Smooth muscle cell (in vitro differentiated cells): ENCODE measurements around the gene TMEM89. TPM values are rescaled to one million over a fixed set of nuclear protein-coding genes. Genes with fewer than 3 reads are reported as not detected.

Experiments
- DNase-seq: peaks from one replicate; lab custom pipeline; 2025; ENCODE audit not compliant: unreplicated experiment; lab: John Stamatoyannopoulos, UW
- H2AFZ ChIP-seq: fragments of 200-600 bp; sonication (generic); 2 replicates; pipeline ENCODE4 v1.6.0; 2016; ENCODE audit warnings: antibody characterized with exemption, low read depth, mild to moderate bottlenecking
- H3F3A ChIP-seq: fragments of 200-600 bp; sonication (generic); 2 replicates; pipeline ENCODE4 v1.6.0; 2017; ENCODE audit warnings: antibody characterized with exemption, low read depth
- H3K27ac ChIP-seq: fragments of 200-600 bp; sonication (generic); 2 replicates; pipeline ENCODE4 v1.5.1; 2016; ENCODE audit warnings: low read depth, mild to moderate bottlenecking
- H3K27me3 ChIP-seq: fragments of 200-600 bp; sonication (generic); 2 replicates; pipeline ENCODE4 v1.6.1; 2016; ENCODE audit warnings: low read depth, mild to moderate bottlenecking
- H3K36me3 ChIP-seq: fragments of 200-600 bp; sonication (generic); 2 replicates; pipeline ENCODE4 v1.5.1; 2016; ENCODE audit warnings: low read depth
- H3K4me1 ChIP-seq: fragments of 200-600 bp; sonication (generic); 2 replicates; pipeline ENCODE4 v1.5.1; 2016; ENCODE audit warnings: low read depth
- H3K4me2 ChIP-seq: fragments of 200-600 bp; sonication (generic); 2 replicates; pipeline ENCODE4 v1.6.0; 2016; ENCODE audit warnings: mild to moderate bottlenecking
- H3K4me3 ChIP-seq: fragments of 200-600 bp; sonication (generic); 2 replicates; pipeline ENCODE4 v1.5.1; 2016; ENCODE audit warnings: mild to moderate bottlenecking
- H3K79me2 ChIP-seq: fragments of 200-600 bp; sonication (generic); 2 replicates; pipeline ENCODE4 v1.6.0; 2016; ENCODE audit warnings: low read depth, mild to moderate bottlenecking
- H3K9ac ChIP-seq: fragments of 200-600 bp; sonication (generic); 2 replicates; pipeline ENCODE4 v1.6.0; 2016; ENCODE audit warnings: low read depth
- H3K9me3 ChIP-seq: fragments of 200-600 bp; sonication (generic); replicated peaks from 2 replicates; pipeline ENCODE4 v1.5.1; 2016; ENCODE audit warnings: low read depth
- H4K20me1 ChIP-seq: fragments of 200-600 bp; sonication (generic); 2 replicates; pipeline ENCODE4 v1.6.0; 2016; ENCODE audit warnings: low read depth
- WGBS: methylation state at CpG from one replicate; pipeline ENCODE4 v1.1.7; 2016; ENCODE audit warnings: low lambda C conversion rate; 5-methylcytosine and 5-hydroxymethylcytosine counted together
- polyA plus RNA-seq: library from polyadenylated mRNA; unstranded; fragments of >200 nt; fragmentation: Nextera tagmentation; extraction: Ambion mirVana; gene quantifications from 2 replicates; pipeline ENCODE4 v1.2.1, GENCODE V29; 2016
- total RNA-seq: library from RNA; depleted of rRNA; stranded (reverse); fragments of >200 nt; gene quantifications from 2 replicates; pipeline ENCODE4 v1.2.3, GENCODE V29; 2014
- TF ChIP-seq, protein P1 (sequence below): fragments of 200-600 bp; sonication (generic); IDR thresholded peaks from 2 replicates; pipeline ENCODE4 v1.5.1; 2017; ENCODE audit warnings: borderline replicate concordance, mild to moderate bottlenecking, antibody characterized with exemption; ENCODE audit not compliant: insufficient read depth, poor library complexity, severe bottlenecking

The TMEM89 gene
- total and polyA plus RNA-seq, 2 experiments from 2014 or later, result 0.25 TPM; not detected in 1

DNA sequence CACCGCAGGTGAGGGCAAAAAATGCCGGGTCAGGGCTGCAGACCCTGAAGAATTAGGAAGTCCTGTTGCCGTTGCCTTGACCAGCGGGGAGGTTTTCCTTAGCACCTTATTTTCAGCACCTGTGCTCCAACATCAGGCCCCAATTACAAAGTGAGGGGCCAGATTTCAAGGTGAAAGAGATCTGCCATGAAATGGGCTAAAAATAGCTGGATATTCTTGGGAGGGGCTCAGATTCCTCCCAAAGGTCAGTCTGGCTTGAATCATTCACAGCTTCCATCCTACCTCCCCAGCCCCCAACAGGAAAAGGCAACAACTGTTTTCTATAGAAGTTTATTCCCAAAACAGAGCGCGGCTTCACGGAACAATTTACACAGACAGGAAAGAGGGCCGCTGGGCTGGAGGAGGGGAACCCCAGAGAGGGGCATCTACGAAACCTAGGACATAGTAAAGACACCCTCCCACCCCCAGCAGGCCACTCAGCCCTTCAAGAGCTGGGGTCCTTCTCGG, 14.6 kb upstream of the TMEM89 start:
- no peak for DNase-seq
- Histone ChIP-seq H3K27me3 (no peaks in the 10 kb centered on the region), H3K4me2 (peak overlapping the region; percentile 94), H3K4me1 (peaks cover 8% of the 10 kb centered on the region), H3K9ac (peak overlapping the region; percentile 18), H3K4me3 (peak overlapping the region; percentile 81), H3K36me3 (no peaks in the 10 kb centered on the region), H3K79me2 (peaks cover 6% of the 10 kb centered on the region), H3K27ac (no peak overlapping the region), H3F3A (no peaks in the 10 kb centered on the region), H4K20me1 (peaks cover 24% of the 10 kb centered on the region), H2AFZ (peak overlapping the region; percentile 12), H3K9me3 (no peaks in the 10 kb centered on the region)
- WGBS, result 17% methylated on average over 10 of the region's 10 CpGs
- TF ChIP-seq, protein P1, sequence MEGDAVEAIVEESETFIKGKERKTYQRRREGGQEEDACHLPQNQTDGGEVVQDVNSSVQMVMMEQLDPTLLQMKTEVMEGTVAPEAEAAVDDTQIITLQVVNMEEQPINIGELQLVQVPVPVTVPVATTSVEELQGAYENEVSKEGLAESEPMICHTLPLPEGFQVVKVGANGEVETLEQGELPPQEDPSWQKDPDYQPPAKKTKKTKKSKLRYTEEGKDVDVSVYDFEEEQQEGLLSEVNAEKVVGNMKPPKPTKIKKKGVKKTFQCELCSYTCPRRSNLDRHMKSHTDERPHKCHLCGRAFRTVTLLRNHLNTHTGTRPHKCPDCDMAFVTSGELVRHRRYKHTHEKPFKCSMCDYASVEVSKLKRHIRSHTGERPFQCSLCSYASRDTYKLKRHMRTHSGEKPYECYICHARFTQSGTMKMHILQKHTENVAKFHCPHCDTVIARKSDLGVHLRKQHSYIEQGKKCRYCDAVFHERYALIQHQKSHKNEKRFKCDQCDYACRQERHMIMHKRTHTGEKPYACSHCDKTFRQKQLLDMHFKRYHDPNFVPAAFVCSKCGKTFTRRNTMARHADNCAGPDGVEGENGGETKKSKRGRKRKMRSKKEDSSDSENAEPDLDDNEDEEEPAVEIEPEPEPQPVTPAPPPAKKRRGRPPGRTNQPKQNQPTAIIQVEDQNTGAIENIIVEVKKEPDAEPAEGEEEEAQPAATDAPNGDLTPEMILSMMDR, result no peak

DNA sequence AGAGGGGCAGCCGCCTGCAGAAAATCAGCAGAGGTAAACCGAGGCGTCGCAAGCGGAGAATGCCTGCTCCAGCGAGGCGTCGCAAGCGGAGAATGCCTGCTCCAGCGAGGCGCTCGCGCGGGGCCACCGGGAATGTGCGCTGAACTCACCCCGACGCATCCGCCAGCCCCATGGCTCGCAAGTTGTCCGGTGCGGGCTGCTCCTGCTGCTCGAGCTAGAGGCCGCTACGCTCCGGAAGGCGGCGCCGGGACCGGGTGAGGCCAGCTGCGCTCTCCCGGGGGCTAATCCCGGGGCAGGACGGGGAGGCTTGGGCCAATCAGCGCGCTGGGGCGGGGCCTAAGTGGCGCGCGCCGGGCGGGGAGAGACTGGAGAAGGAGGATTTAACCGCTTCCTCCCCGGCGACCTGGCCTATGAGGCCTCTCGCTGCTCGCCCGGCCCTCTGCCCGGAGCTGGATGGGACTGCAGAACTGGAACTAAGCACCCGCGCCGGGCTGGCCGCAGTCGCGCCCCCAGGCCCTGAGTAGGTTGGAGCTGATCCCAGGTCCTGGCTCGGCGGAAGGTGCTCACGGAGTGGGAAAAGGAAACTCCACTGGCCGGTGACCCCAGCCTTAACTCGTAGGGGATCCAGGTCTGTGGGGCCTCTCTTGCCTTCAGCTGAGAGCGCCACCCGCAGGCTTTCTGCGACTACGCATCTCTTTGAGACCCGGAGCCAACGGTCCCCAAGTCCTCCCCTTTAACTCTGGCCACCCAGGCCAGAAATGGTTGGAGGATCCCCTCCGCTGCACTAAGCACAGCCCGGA, 13.9 kb upstream of the TMEM89 start, which contains the start of gene SLC26A6:
Gene SLC26A6 (minus strand): TSS at position 240 of the 800 bp plus-strand sequence. CDS start 68 bp downstream, at position 172.
- Histone ChIP-seq H3K9ac (peak within 1 kb of the TSS; percentile 65), H3K79me2 (peaks cover 6% of the 10 kb centered on the region), H3K4me2 (peak within 1 kb of the TSS; percentile 94), H4K20me1 (peaks cover 24% of the 10 kb centered on the region), H3K9me3 (no peaks in the 10 kb centered on the region), H3K36me3 (no peaks in the 10 kb centered on the region), H3K27me3 (no peaks in the 10 kb centered on the region), H3K27ac (no peak within 1 kb of the TSS), H2AFZ (peak within 1 kb of the TSS; percentile 58), H3F3A (no peaks in the 10 kb centered on the region), H3K4me3 (peak within 1 kb of the TSS; percentile 81), H3K4me1 (peaks cover 8% of the 10 kb centered on the region)
- TF ChIP-seq, protein P1, result peak; percentile 44
- DNase-seq, result peak; percentile 86
- 1% methylated on average over 68 of the region's 68 CpGs for WGBS

DNA sequence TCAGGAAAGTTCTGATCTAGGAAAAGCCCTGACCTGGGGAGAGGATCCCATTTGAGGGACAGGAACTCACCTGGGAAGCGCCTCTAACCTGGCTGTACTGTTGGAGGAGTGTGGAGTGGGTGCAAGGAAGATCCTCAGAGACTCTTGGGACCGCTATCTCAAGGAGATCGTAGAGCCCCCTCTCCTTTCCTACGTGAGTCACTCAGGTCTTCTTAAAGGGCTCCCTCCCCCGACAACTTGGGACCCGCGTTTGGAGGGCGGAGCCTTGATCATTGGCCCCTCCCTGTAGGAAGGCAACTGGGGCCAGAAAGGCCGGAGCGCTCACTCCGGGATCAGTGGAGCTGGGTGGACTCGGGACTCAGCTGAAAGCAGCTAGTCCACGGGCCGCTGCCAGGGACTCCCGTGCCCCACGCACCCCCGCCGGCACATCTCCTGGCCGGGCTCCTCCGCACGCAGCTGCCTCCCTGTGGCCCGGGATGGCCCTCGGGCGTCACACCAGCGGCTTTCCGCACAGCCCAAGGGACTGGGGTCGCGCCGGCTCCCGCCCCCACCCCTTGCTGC, 13.2 kb upstream of the TMEM89 start:
- H4K20me1 ChIP-seq, result peaks cover 24% of the 10 kb centered on the region
- H3K4me3 ChIP-seq, result peak overlapping the region; percentile 81
- DNase-seq, result peak; percentile 45
- TF ChIP-seq, protein P1, result no peak
- peak overlapping the region; percentile 94 for H3K4me2 ChIP-seq
- H3K36me3 ChIP-seq, result no peaks in the 10 kb centered on the region
- H3F3A ChIP-seq, result no peaks in the 10 kb centered on the region
- peak overlapping the region; percentile 58 for H2AFZ ChIP-seq
- H3K79me2 ChIP-seq, result peaks cover 6% of the 10 kb centered on the region
- peaks cover 8% of the 10 kb centered on the region for H3K4me1 ChIP-seq
- no peak overlapping the region for H3K27ac ChIP-seq
- H3K9ac ChIP-seq, result peak overlapping the region; percentile 65
- H3K27me3 ChIP-seq, result no peaks in the 10 kb centered on the region
- no peaks in the 10 kb centered on the region for H3K9me3 ChIP-seq
- 2% methylated on average over 20 of the region's 30 CpGs for WGBS
